GM12865 (cell line): Measurements from ENCODE around the gene MTIF3.

Experiments used
- DNase-seq: peaks from one replicate; pipeline ENCODE4 v3.0.0; 2010; ENCODE audit warnings: low read depth
- H3K4me3 ChIP-seq: 2 replicates; pipeline ENCODE4 v1.5.1; 2011; ENCODE audit warnings: mild to moderate bottlenecking, low read depth, low read length, control low read depth
- TF ChIP-seq, protein P1 (sequence below): IDR thresholded peaks from 2 replicates; pipeline ENCODE4 v1.5.1; 2011; ENCODE audit warnings: low read length, control low read depth, low read depth, inconsistent platforms; ENCODE audit not compliant: insufficient read depth; ENCODE audit errors: missing control alignments

Gene MTIF3

DNA sequence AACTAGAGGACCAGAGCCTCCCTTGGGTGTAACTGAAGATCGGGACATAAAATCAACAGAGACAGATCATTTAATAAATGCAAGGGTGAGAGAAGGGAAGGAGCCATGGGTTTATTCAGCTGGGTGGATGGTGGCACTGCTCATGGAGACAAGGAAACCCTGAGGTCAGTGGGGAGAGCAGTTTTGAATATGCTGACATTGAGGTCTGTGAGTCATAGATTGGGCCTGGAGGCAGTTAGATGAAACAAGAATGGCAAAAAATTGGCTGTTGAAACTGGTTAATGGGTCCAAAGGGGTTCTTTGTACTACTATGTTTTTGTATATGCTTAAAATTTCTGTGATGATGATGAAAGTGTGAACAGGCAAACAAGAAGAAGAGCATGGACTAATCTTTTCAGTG lies 31.0 kb downstream of the MTIF3 start:
- TF ChIP-seq, protein P1, sequence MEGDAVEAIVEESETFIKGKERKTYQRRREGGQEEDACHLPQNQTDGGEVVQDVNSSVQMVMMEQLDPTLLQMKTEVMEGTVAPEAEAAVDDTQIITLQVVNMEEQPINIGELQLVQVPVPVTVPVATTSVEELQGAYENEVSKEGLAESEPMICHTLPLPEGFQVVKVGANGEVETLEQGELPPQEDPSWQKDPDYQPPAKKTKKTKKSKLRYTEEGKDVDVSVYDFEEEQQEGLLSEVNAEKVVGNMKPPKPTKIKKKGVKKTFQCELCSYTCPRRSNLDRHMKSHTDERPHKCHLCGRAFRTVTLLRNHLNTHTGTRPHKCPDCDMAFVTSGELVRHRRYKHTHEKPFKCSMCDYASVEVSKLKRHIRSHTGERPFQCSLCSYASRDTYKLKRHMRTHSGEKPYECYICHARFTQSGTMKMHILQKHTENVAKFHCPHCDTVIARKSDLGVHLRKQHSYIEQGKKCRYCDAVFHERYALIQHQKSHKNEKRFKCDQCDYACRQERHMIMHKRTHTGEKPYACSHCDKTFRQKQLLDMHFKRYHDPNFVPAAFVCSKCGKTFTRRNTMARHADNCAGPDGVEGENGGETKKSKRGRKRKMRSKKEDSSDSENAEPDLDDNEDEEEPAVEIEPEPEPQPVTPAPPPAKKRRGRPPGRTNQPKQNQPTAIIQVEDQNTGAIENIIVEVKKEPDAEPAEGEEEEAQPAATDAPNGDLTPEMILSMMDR = no peak

GRCh38 chr13:27415116-27415515 lies 35.2 kb downstream of the MTIF3 start:
- TF ChIP-seq, protein P1 = no peak
- DNase-seq = no peak
- no peak overlapping the region for H3K4me3 ChIP-seq

More for the DNA sequence above, 31.0 kb downstream of the MTIF3 start:
- no peak overlapping the region for H3K4me3 ChIP-seq
- no peak for DNase-seq

GRCh38 chr13:27411341-27411740 lies 39.0 kb downstream of the MTIF3 start:
- no peak for DNase-seq
- no peak overlapping the region for H3K4me3 ChIP-seq
- TF ChIP-seq, protein P1 = no peak

DNA sequence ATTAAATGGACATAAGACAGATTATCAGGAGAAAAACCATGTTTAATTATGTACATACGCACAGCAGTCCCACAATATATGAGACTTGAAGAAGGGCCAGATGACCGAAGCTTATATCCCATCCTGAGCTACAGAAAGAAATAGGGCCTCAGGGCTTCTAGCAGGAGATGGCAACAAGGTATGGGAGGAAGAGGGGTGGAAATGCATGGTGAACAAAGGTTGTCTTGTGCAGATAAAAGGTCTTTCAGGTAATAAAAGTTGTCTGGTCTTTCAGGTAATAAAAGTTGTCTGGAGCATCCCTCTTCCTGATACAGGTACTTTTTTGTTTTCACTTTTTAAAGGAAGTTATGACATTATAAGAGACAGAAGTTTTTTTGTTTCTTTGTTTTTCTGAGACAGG lies 41.4 kb downstream of the MTIF3 start:
- TF ChIP-seq, protein P1 = no peak
- no peak for DNase-seq
- no peak overlapping the region for H3K4me3 ChIP-seq

DNA sequence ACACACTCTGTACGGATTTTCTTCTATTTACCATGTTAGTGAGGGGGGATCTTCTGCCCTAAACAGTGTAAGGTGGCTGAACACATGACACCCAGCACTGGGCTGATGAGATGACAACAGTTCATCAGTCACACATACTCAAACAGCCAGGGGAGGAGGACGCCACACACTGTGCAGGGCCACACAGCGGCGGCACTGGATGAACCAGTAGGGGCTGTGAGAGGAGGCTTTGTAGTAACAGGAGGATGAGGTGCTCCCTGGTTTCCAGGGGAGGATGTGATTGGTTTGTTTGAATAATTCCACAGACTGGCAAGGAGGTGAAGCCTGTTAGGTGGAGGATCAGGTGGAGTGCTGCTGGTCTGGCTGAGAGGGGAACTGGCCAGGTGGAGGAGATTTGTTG lies 42.3 kb downstream of the MTIF3 start:
- no peak overlapping the region for H3K4me3 ChIP-seq
- DNase-seq = no peak
- TF ChIP-seq, protein P1 = no peak

GRCh38 chr13:27406178-27406939 lies 44.0 kb downstream of the MTIF3 start:
- peak; percentile 52 for DNase-seq
- H3K4me3 ChIP-seq = no peak overlapping the region

More at GRCh38 chr13:27406178-27406939, 44.0 kb downstream of the MTIF3 start:
- TF ChIP-seq, protein P1 = peak; percentile 45
